DOHH2 (cell line): ENCODE measurements around the gene KCNIP4.

ENCODE experiments used
- H3F3A ChIP-seq: fragments of 200-600 bp; sonication (generic), shearing (Covaris generic); 2 replicates; pipeline ENCODE4 v1.6.0; 2016; ENCODE audit warnings: antibody characterized with exemption, mild to moderate bottlenecking; ENCODE audit not compliant: control insufficient read depth, insufficient read depth
- H3K27ac ChIP-seq: fragments of 200-600 bp; sonication (generic); 2 replicates; pipeline ENCODE4 v1.5.1; 2014; ENCODE audit warnings: low read depth, mild to moderate bottlenecking, low read length, moderate library complexity
- H3K27me3 ChIP-seq: fragments of 200-600 bp; sonication (generic); 2 replicates; pipeline ENCODE4 v1.6.1; 2014; ENCODE audit warnings: mild to moderate bottlenecking, low read length, mixed read lengths; ENCODE audit not compliant: control insufficient read depth
- H3K36me3 ChIP-seq: fragments of 200-600 bp; sonication (generic); 2 replicates; pipeline ENCODE4 v1.6.1; 2014; ENCODE audit warnings: mild to moderate bottlenecking, low read length, moderate library complexity, mixed read lengths; ENCODE audit not compliant: control insufficient read depth
- H3K4me1 ChIP-seq: fragments of 200-600 bp; sonication (generic); 2 replicates; pipeline ENCODE4 v1.6.1; 2014; ENCODE audit warnings: mild to moderate bottlenecking, low read length, mixed read lengths; ENCODE audit not compliant: control insufficient read depth
- H3K4me2 ChIP-seq: fragments of 200-600 bp; sonication (generic); 2 replicates; pipeline ENCODE4 v1.6.0; 2014; ENCODE audit warnings: mild to moderate bottlenecking, low read length, moderate library complexity
- H3K4me3 ChIP-seq: fragments of 200-600 bp; sonication (generic); 2 replicates; pipeline ENCODE4 v1.5.1; 2014; ENCODE audit warnings: mild to moderate bottlenecking, low read length, mixed read lengths
- H3K79me2 ChIP-seq: fragments of 200-600 bp; sonication (generic); 2 replicates; pipeline ENCODE4 v1.6.1; 2014; ENCODE audit warnings: mild to moderate bottlenecking, low read length, mixed read lengths; ENCODE audit not compliant: control insufficient read depth
- H3K9me2 ChIP-seq: fragments of 200-600 bp; sonication (generic); replicated peaks from 2 replicates; pipeline ENCODE4 v1.6.1; 2014; ENCODE audit warnings: mild to moderate bottlenecking, low read length, mixed read lengths; ENCODE audit not compliant: control insufficient read depth
- H3K9me3 ChIP-seq: fragments of 200-600 bp; sonication (generic); 2 replicates; pipeline ENCODE4 v1.6.1; 2014; ENCODE audit warnings: antibody characterized with exemption, low read length, mixed read lengths; ENCODE audit not compliant: control insufficient read depth, insufficient read depth
- H4K20me1 ChIP-seq: fragments of 200-600 bp; sonication (generic); 2 replicates; pipeline ENCODE4 v1.6.0; 2014; ENCODE audit warnings: low read depth, mild to moderate bottlenecking, antibody characterized with exemption, low read length, moderate library complexity; ENCODE audit not compliant: control insufficient read depth, insufficient read depth
- EZH2phosphoT487 ChIP-seq: fragments of 200-600 bp; sonication (generic); IDR thresholded peaks from 2 replicates; pipeline ENCODE4 v1.6.1; 2017; ENCODE audit warnings: borderline replicate concordance, mild to moderate bottlenecking, antibody characterized with exemption, low read length, moderate library complexity, mixed read lengths
- TF ChIP-seq, protein P1 (sequence below): fragments of 200-600 bp; sonication (generic); IDR thresholded peaks from one replicate; pipeline ENCODE4 v1.5.1; 2014; ENCODE audit warnings: antibody characterized with exemption, mild to moderate bottlenecking, low read depth, low read length; ENCODE audit not compliant: poor library complexity, severe bottlenecking

KCNIP4 gene

GRCh38 chr4:21554066-21554465 lies 394.5 kb downstream of the KCNIP4 start:
- Histone ChIP-seq H3K27me3 (no peaks in the 10 kb centered on the region), H3F3A (no peaks in the 10 kb centered on the region), H4K20me1 (no peaks in the 10 kb centered on the region), H3K27ac (no peak overlapping the region), H3K4me1 (no peaks in the 10 kb centered on the region), H3K4me3 (no peak overlapping the region), H3K36me3 (no peaks in the 10 kb centered on the region), H3K4me2 (no peak overlapping the region), H3K79me2 (no peaks in the 10 kb centered on the region), H3K9me3 (no peaks in the 10 kb centered on the region), H3K9me2 (no peaks in the 10 kb centered on the region)
- TF ChIP-seq EZH2phosphoT487: no peak

DNA sequence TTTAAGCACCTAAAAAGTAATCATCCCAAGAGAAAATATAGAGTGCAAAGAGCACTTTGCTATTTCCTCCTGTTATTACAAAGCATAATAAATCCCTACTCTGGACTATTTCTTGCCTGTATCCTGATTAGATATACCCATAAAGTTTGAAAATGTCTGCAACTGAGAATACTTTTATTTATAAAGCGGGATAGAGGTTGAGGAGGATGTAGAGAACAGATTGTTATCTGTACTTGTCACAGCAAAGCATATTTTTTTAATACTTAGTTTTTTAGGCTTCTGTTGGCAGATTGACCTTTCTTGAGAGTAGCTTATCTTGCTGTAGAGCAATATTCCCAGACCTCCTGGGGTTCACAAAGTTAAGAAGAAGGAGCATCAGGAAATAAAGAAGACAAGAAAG lies 396.1 kb downstream of the KCNIP4 start:
- H3K9me2 ChIP-seq: no peaks in the 10 kb centered on the region

DNA sequence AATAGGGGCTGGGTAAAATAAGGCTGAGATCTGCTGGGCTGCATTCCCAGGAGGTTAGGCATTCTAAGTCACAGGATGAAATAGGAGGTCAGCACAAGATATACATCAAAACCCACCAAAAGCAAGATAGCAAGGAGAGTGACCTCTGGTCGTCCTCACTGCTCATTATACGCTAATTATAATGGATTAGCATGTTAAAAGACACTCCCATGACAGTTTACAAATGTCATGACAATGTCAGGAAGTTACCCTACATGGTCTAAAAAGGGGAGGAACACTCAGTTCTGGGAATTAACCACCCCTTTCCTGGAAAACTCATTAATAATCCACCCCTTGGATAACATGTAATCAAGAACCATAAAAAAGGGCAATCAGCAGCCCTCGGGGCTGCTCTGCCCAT lies 403.6 kb downstream of the KCNIP4 start:
- TF ChIP-seq EZH2phosphoT487: no peak
- TF ChIP-seq, protein P1, sequence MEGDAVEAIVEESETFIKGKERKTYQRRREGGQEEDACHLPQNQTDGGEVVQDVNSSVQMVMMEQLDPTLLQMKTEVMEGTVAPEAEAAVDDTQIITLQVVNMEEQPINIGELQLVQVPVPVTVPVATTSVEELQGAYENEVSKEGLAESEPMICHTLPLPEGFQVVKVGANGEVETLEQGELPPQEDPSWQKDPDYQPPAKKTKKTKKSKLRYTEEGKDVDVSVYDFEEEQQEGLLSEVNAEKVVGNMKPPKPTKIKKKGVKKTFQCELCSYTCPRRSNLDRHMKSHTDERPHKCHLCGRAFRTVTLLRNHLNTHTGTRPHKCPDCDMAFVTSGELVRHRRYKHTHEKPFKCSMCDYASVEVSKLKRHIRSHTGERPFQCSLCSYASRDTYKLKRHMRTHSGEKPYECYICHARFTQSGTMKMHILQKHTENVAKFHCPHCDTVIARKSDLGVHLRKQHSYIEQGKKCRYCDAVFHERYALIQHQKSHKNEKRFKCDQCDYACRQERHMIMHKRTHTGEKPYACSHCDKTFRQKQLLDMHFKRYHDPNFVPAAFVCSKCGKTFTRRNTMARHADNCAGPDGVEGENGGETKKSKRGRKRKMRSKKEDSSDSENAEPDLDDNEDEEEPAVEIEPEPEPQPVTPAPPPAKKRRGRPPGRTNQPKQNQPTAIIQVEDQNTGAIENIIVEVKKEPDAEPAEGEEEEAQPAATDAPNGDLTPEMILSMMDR: no peak
- H3K9me3 ChIP-seq: no peaks in the 10 kb centered on the region
- H3K4me3 ChIP-seq: no peak overlapping the region
- no peaks in the 10 kb centered on the region for H4K20me1 ChIP-seq
- H3K4me2 ChIP-seq: no peak overlapping the region
- H3K36me3 ChIP-seq: no peaks in the 10 kb centered on the region
- H3K27ac ChIP-seq: no peak overlapping the region
- H3F3A ChIP-seq: no peaks in the 10 kb centered on the region
- no peaks in the 10 kb centered on the region for H3K79me2 ChIP-seq
- no peaks in the 10 kb centered on the region for H3K9me2 ChIP-seq
- no peaks in the 10 kb centered on the region for H3K4me1 ChIP-seq
- H3K27me3 ChIP-seq: no peaks in the 10 kb centered on the region

More for the DNA sequence above, 396.1 kb downstream of the KCNIP4 start:
- no peaks in the 10 kb centered on the region for H3K27me3 ChIP-seq
- H4K20me1 ChIP-seq: no peaks in the 10 kb centered on the region
- H3K4me2 ChIP-seq: no peak overlapping the region
- no peaks in the 10 kb centered on the region for H3K9me3 ChIP-seq
- no peaks in the 10 kb centered on the region for H3K36me3 ChIP-seq
- H3K27ac ChIP-seq: no peak overlapping the region
- H3F3A ChIP-seq: no peaks in the 10 kb centered on the region
- H3K4me3 ChIP-seq: no peak overlapping the region
- TF ChIP-seq, protein P1: no peak
- TF ChIP-seq EZH2phosphoT487: no peak
- H3K79me2 ChIP-seq: no peaks in the 10 kb centered on the region
- H3K4me1 ChIP-seq: no peaks in the 10 kb centered on the region

DNA sequence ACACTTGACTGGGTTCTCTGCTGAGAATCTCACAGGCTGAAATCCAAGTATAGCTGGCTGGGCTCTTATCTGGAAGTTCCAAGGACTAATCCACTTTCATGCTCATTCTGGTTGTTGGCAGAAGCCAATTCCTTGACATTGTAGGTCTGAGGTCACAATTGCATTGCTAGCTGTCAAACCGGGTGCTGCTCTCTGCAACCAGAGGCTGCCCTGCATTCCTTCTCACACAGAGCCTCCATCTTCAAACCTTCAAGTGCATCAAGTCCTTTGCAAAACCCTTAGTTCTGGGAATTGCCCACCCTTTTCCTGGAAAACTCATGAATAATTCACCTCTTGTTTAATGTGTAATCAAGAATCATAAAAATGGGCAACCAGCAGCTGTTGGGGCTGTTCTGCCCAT lies 404.2 kb downstream of the KCNIP4 start:
- Histone ChIP-seq H3K4me1 (no peaks in the 10 kb centered on the region), H3K27ac (no peak overlapping the region), H3K4me3 (no peak overlapping the region), H3K79me2 (no peaks in the 10 kb centered on the region), H4K20me1 (no peaks in the 10 kb centered on the region), H3K9me3 (no peaks in the 10 kb centered on the region), H3K27me3 (no peaks in the 10 kb centered on the region), H3F3A (no peaks in the 10 kb centered on the region), H3K9me2 (no peaks in the 10 kb centered on the region), H3K36me3 (no peaks in the 10 kb centered on the region), H3K4me2 (no peak overlapping the region)
- TF ChIP-seq, protein P1: no peak
- TF ChIP-seq EZH2phosphoT487: no peak
